Right ventricle myocardium inferior (tissue), 1 donor: ENCODE measurements around the gene CD81. TPM values are rescaled to one million over a fixed set of nuclear protein-coding genes. Genes with fewer than 3 reads are reported as not detected.

Experiments
- ATAC-seq: fragments of 200-7000 bp; cut with Tn5 transposase; one replicate; pipeline ENCODE4 v1.9.1; 2020; ENCODE audit warnings: mild to moderate bottlenecking, moderate library complexity
- DNase-seq: peaks from one replicate; pipeline ENCODE4 v3.0.0; 2021; ENCODE audit errors: missing footprints
- intact Hi-C: fragments of 100-400 bp; cut with DNase I; formaldehyde crosslinking; loops from one replicate; pipeline ENCODE4 v1.11.0; 2022
- total RNA-seq: library from RNA; stranded (reverse); fragmentation: NEBNext Ultra II Directional; extraction: Animal tissue kit (Norgen Biotek cat#: 25700); gene quantifications from one replicate; pipeline ENCODE4 v1.2.1, GENCODE V29; 2021
- donor health status: DM: no; HTN: yes; CAD: no; lungs with severe emphysema.

CD81 gene
- total RNA-seq, 1 donor from 2014 or later: 531 TPM

GRCh38 chr11:2385156-2386151 is 8.3 kb downstream of the CD81 start:
- intact Hi-C loops: no loop called here
- DNase-seq (peak; percentile 64), ATAC-seq (no peak)

- DNase-seq: no peak
- no peak for ATAC-seq
- intact Hi-C loops: no loop called here
These were observed 9.5 kb downstream of the CD81 start for GRCh38 chr11:2386591-2386990.

- intact Hi-C loops: no loop called here
- DNase-seq (no peak), ATAC-seq (peak; percentile 12)
These were observed 10.3 kb downstream of the CD81 start for GRCh38 chr11:2387266-2387987.

DNA sequence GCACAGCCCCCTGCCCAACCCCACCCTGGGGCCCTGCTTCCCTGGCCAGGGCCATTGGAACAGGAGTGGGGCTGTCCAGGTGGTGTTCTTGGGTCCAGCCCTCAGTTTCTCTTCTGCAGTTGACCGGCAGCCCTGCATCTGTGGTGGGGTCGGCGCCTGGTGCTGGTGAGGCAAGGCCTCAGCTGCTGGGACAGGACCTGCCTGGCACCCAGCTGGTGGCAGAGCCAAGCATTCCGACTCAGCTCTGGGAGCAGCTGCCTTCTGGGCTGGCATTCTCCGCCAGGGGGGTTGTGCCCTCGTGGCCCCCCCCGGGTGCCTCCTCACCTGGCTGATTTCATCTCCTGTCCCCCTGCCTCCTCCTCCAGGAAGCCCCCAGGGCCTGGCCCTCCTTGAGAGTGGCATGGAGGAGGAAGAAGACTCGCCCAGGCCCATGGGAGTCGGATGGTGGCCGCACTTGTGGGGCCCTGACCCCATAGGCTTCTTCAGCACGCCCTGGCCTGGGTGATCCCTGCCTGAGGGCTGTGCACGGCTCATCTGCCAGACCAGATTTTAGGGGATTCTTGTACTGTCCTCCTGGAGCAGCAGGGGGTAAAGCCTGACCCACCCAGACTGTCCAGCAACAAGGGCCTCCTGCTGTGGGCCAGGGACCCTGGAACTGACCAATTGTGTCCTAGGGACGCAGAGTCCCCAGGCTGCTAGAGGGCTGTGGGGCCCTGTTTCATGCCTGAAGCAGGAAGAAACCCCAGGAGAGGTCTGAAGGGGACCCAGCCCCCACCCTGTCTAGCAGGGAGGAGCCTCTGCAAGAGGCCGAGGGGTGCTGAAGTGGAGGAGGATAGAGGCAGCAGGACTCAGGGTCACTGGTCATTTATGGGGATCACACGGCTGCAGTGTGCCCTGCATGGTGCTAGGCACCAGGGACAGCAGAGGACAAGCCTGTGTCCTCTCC is 11.6 kb downstream of the CD81 start:
- intact Hi-C loops: no loop called here
- DNase-seq (no peak), ATAC-seq (no peak)

DNA sequence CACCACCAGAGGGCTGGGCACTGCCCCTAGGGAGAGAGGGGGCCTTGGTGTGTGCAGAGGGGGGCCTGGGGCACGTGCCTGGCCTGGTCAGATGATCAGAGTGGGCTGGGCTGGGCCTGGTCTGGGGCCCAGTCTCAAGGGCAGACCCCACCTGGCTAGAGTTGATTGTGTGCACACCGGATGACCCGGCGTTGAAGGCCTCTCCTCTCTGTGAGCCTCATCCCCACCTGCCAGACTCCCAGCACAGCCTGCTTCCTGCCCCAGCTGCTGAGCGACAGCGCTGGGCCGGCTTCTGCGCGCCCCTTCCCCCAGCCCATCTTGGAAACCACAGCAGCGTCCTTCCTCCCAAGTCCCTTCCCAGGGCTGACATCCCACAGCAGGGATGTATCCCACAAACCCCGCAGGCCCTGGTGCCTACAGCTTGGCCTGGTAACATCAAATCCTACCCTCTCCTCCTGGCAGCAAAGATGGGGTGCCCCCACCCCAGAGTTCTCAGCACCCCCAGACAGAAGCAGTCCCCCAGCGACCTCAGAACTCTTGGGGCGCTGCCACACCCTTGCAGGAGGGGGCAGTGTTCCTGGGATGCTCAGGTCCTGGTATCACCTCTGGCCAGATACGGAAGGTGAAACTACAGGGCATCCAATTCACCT is 12.4 kb downstream of the CD81 start:
- intact Hi-C loops: no loop called here
- no peak for ATAC-seq
- DNase-seq: no peak

DNA sequence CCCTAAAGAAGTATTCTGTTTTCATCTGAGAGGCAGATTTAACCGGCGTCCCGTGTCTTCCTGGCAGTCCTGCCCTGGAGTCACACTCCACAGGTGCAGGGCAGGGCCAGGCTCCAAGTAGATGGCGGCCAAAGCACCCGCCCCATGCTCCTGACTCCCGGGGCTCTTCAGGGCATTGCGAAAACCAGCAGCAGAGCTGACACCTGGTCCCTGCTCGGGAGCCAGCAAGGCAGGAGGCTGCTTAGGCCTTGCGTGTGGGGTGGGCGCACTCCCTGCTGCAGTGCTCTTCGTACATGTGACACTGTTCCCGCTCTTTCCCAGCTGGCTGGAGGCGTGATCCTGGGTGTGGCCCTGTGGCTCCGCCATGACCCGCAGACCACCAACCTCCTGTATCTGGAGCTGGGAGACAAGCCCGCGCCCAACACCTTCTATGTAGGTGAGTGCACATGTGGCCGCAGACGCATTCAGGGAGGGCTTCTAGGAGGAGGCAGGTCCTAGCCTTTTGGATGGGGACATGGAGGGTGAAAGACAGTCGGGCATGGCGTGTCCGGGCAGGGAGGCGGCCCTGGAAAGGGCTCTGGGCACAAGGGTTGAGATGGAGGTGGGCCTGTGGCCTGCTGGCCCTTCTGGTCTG is 13.1 kb downstream of the CD81 start:
- intact Hi-C loops: no loop called here
- DNase-seq (no peak), ATAC-seq (no peak)

- DNase-seq (no peak), ATAC-seq (peak; percentile 13)
- intact Hi-C loops: no loop called here
These were observed 13.6 kb downstream of the CD81 start for GRCh38 chr11:2390725-2391151.

- intact Hi-C loops: no loop called here
- no peak for DNase-seq
- ATAC-seq: no peak
These were observed 14.3 kb downstream of the CD81 start for GRCh38 chr11:2391181-2391975.

DNA sequence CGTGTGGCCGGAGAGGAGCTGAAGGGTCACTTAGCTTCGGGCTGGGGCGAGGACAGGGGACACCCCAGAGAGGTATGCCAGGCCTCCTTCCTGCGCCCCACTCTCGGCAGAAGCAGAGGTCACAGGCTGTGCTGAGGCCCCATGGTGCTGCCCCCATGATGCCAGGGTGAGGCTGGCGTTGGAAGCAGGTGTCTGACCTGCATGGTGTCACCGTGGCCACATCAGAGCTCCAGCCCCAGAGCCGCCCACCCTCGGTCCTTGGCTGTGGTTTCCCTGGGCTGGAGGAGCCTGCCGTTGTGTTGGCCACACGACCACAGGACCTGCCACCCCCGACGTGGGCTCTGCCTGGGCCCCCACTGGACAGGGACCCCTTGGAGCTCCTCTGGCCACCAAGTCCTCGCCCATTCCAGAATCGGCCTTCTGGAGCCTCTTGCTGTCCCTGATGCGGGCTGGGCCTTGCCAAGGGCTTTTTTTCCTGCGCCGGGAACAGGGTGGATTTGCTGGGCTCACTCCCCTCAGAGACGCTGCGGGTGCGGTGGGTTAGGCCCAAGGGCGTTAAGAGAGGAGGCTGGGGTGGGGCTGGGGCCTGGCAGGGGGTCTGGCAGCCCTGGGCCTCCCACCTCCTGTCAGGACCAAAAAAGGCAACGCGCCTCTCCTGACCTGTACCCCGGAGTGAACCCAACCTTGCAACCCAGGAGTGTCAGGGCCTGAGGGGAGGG is 15.3 kb downstream of the CD81 start:
- intact Hi-C loops: no loop called here
- DNase-seq: no peak

DNA sequence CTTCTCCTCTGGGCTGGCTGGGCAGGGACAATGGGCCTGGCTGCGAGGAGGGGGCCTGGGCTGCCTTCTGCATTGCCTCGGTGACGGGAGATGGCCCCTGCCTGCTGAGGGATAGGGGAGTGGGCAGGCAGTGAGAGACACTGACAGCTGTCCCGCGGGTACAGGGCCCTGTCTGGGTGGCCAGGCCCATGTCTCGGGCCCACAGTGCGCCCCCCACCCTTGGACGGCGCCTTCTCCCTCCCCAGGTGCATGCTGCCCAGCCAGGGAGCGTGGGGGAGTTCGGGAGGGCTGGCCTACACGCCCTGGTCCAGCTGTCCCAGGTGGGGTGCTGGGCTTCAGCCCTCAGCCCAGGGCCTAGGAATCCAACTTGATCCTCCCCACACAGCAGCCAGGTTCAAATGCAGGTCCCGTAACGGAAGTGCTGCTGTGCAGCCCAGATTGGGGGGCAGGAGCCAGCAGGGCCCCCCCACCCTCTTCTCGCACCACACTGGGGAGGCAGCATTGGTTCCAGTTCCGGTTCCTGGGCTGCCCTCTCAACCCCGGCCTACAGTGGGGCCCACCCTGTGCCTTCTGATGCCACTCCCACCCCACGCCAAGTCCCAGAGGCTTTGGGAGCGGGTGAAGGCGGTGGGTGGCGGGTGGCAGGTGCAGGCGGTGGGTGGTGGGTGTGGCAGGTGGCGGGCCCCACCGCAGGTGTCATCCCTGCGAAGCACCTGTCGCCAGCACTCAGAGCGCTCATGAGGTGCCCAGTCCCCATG is 16.2 kb downstream of the CD81 start:
- ATAC-seq: no peak
- intact Hi-C loops: no loop called here
- no peak for DNase-seq

More for the DNA sequence above, 15.3 kb downstream of the CD81 start:
- no peak for ATAC-seq

- no peak for DNase-seq
- intact Hi-C loops: no loop called here
- no peak for ATAC-seq
These were observed 17.1 kb downstream of the CD81 start for GRCh38 chr11:2393941-2394817.

- intact Hi-C loops: no loop called here
- DNase-seq (no peak), ATAC-seq (no peak)
These were observed 17.7 kb downstream of the CD81 start for GRCh38 chr11:2394818-2395105.

DNA sequence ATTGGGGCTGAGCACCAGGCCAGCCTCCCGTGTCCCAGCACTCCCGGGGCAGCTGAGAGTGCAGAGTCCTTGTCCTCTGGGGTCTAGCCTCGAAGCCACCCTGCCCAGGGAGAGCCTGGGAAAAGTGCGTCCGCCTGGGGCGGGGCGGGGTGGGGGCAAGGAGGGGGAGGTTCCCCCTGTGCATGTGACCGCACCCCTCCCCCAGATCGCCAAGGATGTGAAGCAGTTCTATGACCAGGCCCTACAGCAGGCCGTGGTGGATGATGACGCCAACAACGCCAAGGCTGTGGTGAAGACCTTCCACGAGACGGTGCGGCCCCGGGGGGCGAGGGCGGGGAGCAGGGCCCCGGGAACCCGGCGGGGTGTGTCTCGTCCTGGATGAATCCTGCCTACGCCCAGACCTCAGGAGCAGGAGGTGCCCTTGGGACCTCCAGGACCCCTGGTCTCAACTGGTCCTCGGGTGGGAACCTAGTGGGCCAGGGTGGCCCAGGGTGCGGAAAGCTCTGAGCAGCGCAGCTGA is 18.2 kb downstream of the CD81 start:
- ATAC-seq: no peak
- no peak for DNase-seq
- intact Hi-C loops: no loop called here

GRCh38 chr11:2395856-2396255 is 18.7 kb downstream of the CD81 start:
- DNase-seq (no peak), ATAC-seq (no peak)
- intact Hi-C loops: no loop called here

GRCh38 chr11:2396471-2396870 is 19.4 kb downstream of the CD81 start:
- no peak for ATAC-seq
- no peak for DNase-seq
- intact Hi-C loops: no loop called here
